Gastrocnemius medialis (tissue), 4 donors: Measurements from ENCODE around the gene ADAM17.

Experiments
- CTCF ChIP-seq, 5 experiments: fragments of 450-650 bp in 3 of 5; fragments of 200-600 bp in 2 of 5; sonication (generic) in 2 of 5; IDR thresholded peaks in 4 of 5; conservative IDR thresholded peaks in 1 of 5; 1 replicate in 4 of 5; 2 replicates in 1 of 5; pipeline ENCODE4 v1.5.1; 2016 to 2019; ENCODE audit warnings: antibody characterized with exemption in 5 of 5, mild to moderate bottlenecking in 3 of 5, moderate library complexity in 3 of 5
- POLR2A ChIP-seq, 2 donors: fragments of 450-650 bp; IDR thresholded peaks; one replicate each; pipeline ENCODE4 v1.6.1; 2017; ENCODE audit warnings: antibody characterized with exemption in 2 of 2, mild to moderate bottlenecking in 2 of 2, moderate library complexity in 2 of 2

GRCh38 chr2:9497017-9497416 lies 58.6 kb downstream of the ADAM17 start:
- TF ChIP-seq CTCF (IDR thresholded peaks at IDR 0.05 in 4 of 5, conservative IDR thresholded peaks at IDR 0.05 in 1 of 5): no peak
- no peak for TF ChIP-seq POLR2A (IDR thresholded peaks at IDR 0.05)
